Measurements from ENCODE around the gene STAT5A.

Gene STAT5A

GRCh38 chr17:42251115-42251514, 37.2 kb upstream of the STAT5A start:
- no peak overlapping the region for H3K4me3 ChIP-seq (replicated peaks; ENCODE audit: insufficient read depth, low read length)
- H3K27ac ChIP-seq (replicated peaks), result no peak overlapping the region
- DNase-seq (ENCODE audit: low read depth in 1 of 2, low spot score in 1 of 2), result peak in 1 of 2 experiments; percentile 53
- TF ChIP-seq REST (IDR thresholded peaks at IDR 0.05; ENCODE audit: insufficient replicate concordance, low read depth), result no peak
- TF ChIP-seq SPI1 (IDR thresholded peaks at IDR 0.05; ENCODE audit: borderline replicate concordance, low read depth), result peak; percentile 9; the same call in 1 of the 2 replicates
- no peak for TF ChIP-seq GABPA (IDR thresholded peaks at IDR 0.05; ENCODE audit: low read depth)
- TF ChIP-seq POLR2AphosphoS5 (IDR thresholded peaks at IDR 0.05; ENCODE audit: low read depth), result no peak
- TF ChIP-seq, protein P1, sequence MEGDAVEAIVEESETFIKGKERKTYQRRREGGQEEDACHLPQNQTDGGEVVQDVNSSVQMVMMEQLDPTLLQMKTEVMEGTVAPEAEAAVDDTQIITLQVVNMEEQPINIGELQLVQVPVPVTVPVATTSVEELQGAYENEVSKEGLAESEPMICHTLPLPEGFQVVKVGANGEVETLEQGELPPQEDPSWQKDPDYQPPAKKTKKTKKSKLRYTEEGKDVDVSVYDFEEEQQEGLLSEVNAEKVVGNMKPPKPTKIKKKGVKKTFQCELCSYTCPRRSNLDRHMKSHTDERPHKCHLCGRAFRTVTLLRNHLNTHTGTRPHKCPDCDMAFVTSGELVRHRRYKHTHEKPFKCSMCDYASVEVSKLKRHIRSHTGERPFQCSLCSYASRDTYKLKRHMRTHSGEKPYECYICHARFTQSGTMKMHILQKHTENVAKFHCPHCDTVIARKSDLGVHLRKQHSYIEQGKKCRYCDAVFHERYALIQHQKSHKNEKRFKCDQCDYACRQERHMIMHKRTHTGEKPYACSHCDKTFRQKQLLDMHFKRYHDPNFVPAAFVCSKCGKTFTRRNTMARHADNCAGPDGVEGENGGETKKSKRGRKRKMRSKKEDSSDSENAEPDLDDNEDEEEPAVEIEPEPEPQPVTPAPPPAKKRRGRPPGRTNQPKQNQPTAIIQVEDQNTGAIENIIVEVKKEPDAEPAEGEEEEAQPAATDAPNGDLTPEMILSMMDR (IDR thresholded peaks at IDR 0.05; ENCODE audit: insufficient read depth, low read length), result peak; percentile 30
- no peaks in the 10 kb centered on the region for H3K27me3 ChIP-seq (ENCODE audit: insufficient read depth, poor library complexity, severe bottlenecking)

DNA sequence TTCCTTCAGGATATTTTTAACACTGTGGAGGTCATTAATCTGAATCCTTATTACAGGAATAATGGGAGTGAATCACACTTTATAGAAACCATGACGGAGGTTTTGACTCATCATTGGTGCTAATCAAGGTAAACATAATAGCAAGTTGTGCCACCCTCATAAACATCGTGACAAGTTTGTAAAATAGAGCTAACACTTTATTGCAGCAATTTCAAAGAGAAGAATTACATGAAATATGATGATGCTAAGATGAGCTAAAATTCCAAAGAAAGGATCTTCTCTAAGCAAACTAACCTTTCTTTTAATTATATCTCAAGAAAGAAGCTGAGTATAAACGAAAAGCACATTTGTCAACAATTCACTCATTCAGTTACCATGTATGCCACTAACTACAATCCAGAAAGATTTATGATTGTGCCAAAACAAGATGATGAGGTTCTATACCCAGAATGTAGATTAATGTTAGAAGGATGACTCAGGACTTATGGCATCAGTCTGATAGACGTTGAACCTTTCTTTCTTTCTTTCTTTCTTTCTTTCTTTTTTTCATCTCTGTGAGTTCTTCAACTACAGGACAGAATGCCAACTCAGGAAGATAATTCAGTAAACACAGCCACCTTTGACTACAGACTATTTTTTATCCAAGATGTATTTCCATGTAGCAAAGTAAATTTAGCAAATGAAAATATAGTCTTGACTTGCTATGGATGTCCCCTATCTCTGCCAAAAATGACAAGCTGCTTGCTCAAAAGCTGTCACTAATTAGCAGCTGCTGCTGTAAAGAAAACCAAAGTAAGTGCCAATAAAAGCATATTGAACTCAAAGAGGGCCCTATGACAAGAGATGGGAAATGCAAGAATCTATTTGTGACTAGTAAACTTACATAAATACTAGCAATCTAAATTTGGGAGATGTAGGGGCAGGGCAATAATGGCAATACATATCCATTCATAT, 35.4 kb upstream of the STAT5A start:
- no peaks in the 10 kb centered on the region for H3K27me3 ChIP-seq (ENCODE audit: insufficient read depth, poor library complexity, severe bottlenecking)
- DNase-seq (ENCODE audit: low read depth in 1 of 2, low spot score in 1 of 2), result no peak
- H3K27ac ChIP-seq (replicated peaks), result no peak overlapping the region
- TF ChIP-seq REST (IDR thresholded peaks at IDR 0.05; ENCODE audit: insufficient replicate concordance, low read depth) (no peak), SPI1 (IDR thresholded peaks at IDR 0.05; ENCODE audit: borderline replicate concordance, low read depth) (no peak), POLR2AphosphoS5 (IDR thresholded peaks at IDR 0.05; ENCODE audit: low read depth) (no peak), GABPA (IDR thresholded peaks at IDR 0.05; ENCODE audit: low read depth) (no peak)
- TF ChIP-seq, protein P1 (IDR thresholded peaks at IDR 0.05; ENCODE audit: insufficient read depth, low read length), result no peak
- H3K4me3 ChIP-seq (replicated peaks; ENCODE audit: insufficient read depth, low read length), result no peak overlapping the region

- H3K27me3 ChIP-seq (ENCODE audit: insufficient read depth, poor library complexity, severe bottlenecking), result no peaks in the 10 kb centered on the region
- TF ChIP-seq GABPA (IDR thresholded peaks at IDR 0.05; ENCODE audit: low read depth) (no peak), POLR2AphosphoS5 (IDR thresholded peaks at IDR 0.05; ENCODE audit: low read depth) (no peak), REST (IDR thresholded peaks at IDR 0.05; ENCODE audit: insufficient replicate concordance, low read depth) (no peak)
- TF ChIP-seq, protein P1 (IDR thresholded peaks at IDR 0.05; ENCODE audit: insufficient read depth, low read length), result no peak
- DNase-seq (ENCODE audit: low read depth in 1 of 2, low spot score in 1 of 2), result no peak
Measured at GRCh38 chr17:42253578-42253977, 34.7 kb upstream of the STAT5A start.

More at GRCh38 chr17:42253578-42253977, 34.7 kb upstream of the STAT5A start:
- H3K27ac ChIP-seq (replicated peaks), result no peak overlapping the region
- no peak overlapping the region for H3K4me3 ChIP-seq (replicated peaks; ENCODE audit: insufficient read depth, low read length)
